Endometrial microvascular endothelial cells (primary cell): ENCODE results near the gene SCYGR2. TPM values are rescaled to one million over a fixed set of nuclear protein-coding genes. Genes with fewer than 3 reads are reported as not detected.

ENCODE experiments used
- in situ Hi-C: cut with HindIII; loops from 2 replicates; pipeline ENCODE4 v1.10.0; 2017; ENCODE audit warnings: low sequenced_read_pairs, low pct_unique_long_range_greater_than_20kb; ENCODE audit errors: inconsistent ontology term
- total RNA-seq: library from RNA; depleted of rRNA; stranded (reverse); fragments of >200 nt; gene quantifications from one replicate; pipeline ENCODE4 v1.2.3, GENCODE V29; 2015; ENCODE audit errors: inconsistent ontology term

Gene SCYGR2
- total RNA-seq, 1 donor from 2014 or later, result not detected

- in situ Hi-C loops, result no loop called here
Measured at GRCh38 chr2:227608561-227609338, 10.1 kb downstream of the SCYGR2 start.

- in situ Hi-C loops, result no loop called here
Measured at GRCh38 chr2:227610123-227610522, 11.4 kb downstream of the SCYGR2 start.

GRCh38 chr2:227612546-227613271, 14.0 kb downstream of the SCYGR2 start:
- in situ Hi-C loops, result no loop called here

GRCh38 chr2:227613272-227613660, 14.6 kb downstream of the SCYGR2 start:
- in situ Hi-C loops, result no loop called here

GRCh38 chr2:227614246-227614645, 15.6 kb downstream of the SCYGR2 start:
- in situ Hi-C loops, result no loop called here

- in situ Hi-C loops, result no loop called here
Measured at GRCh38 chr2:227614740-227615139, 16.0 kb downstream of the SCYGR2 start, which contains the start of gene SCYGR3. SCYGR3 (minus strand) TSS chr2:227614840; CDS start chr2:227614840, 0 bp downstream.

GRCh38 chr2:227615181-227615580, 16.5 kb downstream of the SCYGR2 start:
- in situ Hi-C loops, result no loop called here

GRCh38 chr2:227615906-227616305, 17.2 kb downstream of the SCYGR2 start:
- in situ Hi-C loops, result no loop called here

- in situ Hi-C loops, result no loop called here
Measured at GRCh38 chr2:227616631-227617030, 17.9 kb downstream of the SCYGR2 start.

- in situ Hi-C loops, result no loop called here
Measured at GRCh38 chr2:227617316-227618230, 18.9 kb downstream of the SCYGR2 start, which contains the start of gene SCYGR4. SCYGR4 (plus strand) TSS chr2:227617498; CDS start chr2:227617498, 0 bp downstream.

GRCh38 chr2:227623226-227623625, 24.5 kb downstream of the SCYGR2 start:
- in situ Hi-C loops, result no loop called here

GRCh38 chr2:227625420-227625819, 26.7 kb downstream of the SCYGR2 start:
- in situ Hi-C loops, result no loop called here

GRCh38 chr2:227626580-227627151, 28.0 kb downstream of the SCYGR2 start:
- in situ Hi-C loops, result no loop called here

- in situ Hi-C loops, result no loop called here
Measured at GRCh38 chr2:227627769-227628168, 29.1 kb downstream of the SCYGR2 start.

GRCh38 chr2:227629435-227629834, 30.7 kb downstream of the SCYGR2 start:
- in situ Hi-C loops, result no loop called here

GRCh38 chr2:227630322-227630721, 31.6 kb downstream of the SCYGR2 start:
- in situ Hi-C loops, result no loop called here

- in situ Hi-C loops, result no loop called here
Measured at GRCh38 chr2:227632827-227633226, 34.1 kb downstream of the SCYGR2 start.

- in situ Hi-C loops, result no loop called here
Measured at GRCh38 chr2:227634201-227634600, 35.5 kb downstream of the SCYGR2 start.

GRCh38 chr2:227642656-227643055, 44.0 kb downstream of the SCYGR2 start:
- in situ Hi-C loops, result no loop called here
